K562 (cell line): Measurements from ENCODE around the gene TEX52.
A peak's percentile ranks its signal among the peaks of the same experiment; 100 is the strongest.

Experiments
- GABPB1 ChIP-seq: sonication (generic); formaldehyde crosslinking; IDR thresholded peaks from 2 replicates; pipeline ENCODE4 v1.8.0; 2022; ENCODE audit warnings: mild to moderate bottlenecking, missing genetic modification reagents
- KDM1A ChIP-seq, 2 experiments: fragments of 450-650 bp; IDR thresholded peaks; 2 replicates each; pipeline ENCODE4 v1.6.1; 2016; ENCODE audit warnings: mild to moderate bottlenecking in 2 of 2
- RBM22 ChIP-seq: fragments of 200-400 bp; formaldehyde crosslinking; IDR thresholded peaks from 2 replicates; pipeline ENCODE4 v1.6.1; 2018; ENCODE audit warnings: low read length, low read depth; ENCODE audit not compliant: poor library complexity, severe bottlenecking
- SMARCB1 ChIP-seq: IDR thresholded peaks from 2 replicates; pipeline ENCODE4 v1.6.1; 2011; ENCODE audit warnings: improper control_type of control experiment, low read depth; ENCODE audit not compliant: insufficient read length
- ZFX ChIP-seq: sonication (generic); formaldehyde crosslinking; IDR thresholded peaks from 2 replicates; pipeline ENCODE4 v1.8.0; 2022; ENCODE audit warnings: mild to moderate bottlenecking, missing genetic modification reagents, moderate library complexity

- TF ChIP-seq ZFX (CRISPR knock-in tag) (no peak), SMARCB1 (no peak), RBM22 (no peak), GABPB1 (CRISPR knock-in tag) (no peak), KDM1A (IDR thresholded peaks at IDR 0.05) (peak; percentile 18 to 45; a peak in 2 of 4 replicates)
Observed at GRCh38 chr12:2891240-2892053, 34.6 kb upstream of the TEX52 start.
